ENCODE data around the gene KEAP1.

- TF ChIP-seq EP300 (IDR thresholded peaks at IDR 0.05; ENCODE audit: low read length) (no peak), MAZ (CRISPR knock-in tag; conservative IDR thresholded peaks at IDR 0.05 in 1 of 2, IDR thresholded peaks at IDR 0.05 in 1 of 2) (no peak), ZNF217 (CRISPR knock-in tag; IDR thresholded peaks at IDR 0.05) (no peak), ZNF174 (CRISPR knock-in tag; IDR thresholded peaks at IDR 0.05) (no peak), CEBPB (tag; IDR thresholded peaks at IDR 0.05) (no peak), NUFIP1 (IDR thresholded peaks at IDR 0.05; ENCODE audit: partially characterized antibody) (no peak), SP1 (CRISPR knock-in tag; IDR thresholded peaks at IDR 0.05) (no peak), ESRRB (CRISPR knock-in tag; IDR thresholded peaks at IDR 0.05; ENCODE audit: borderline replicate concordance) (no peak), SMAD1 (IDR thresholded peaks at IDR 0.05; ENCODE audit: low read depth, low read length, partially characterized antibody) (no peak), ZNF785 (CRISPR knock-in tag; IDR thresholded peaks at IDR 0.05) (no peak)
- TF ChIP-seq, protein P1, sequence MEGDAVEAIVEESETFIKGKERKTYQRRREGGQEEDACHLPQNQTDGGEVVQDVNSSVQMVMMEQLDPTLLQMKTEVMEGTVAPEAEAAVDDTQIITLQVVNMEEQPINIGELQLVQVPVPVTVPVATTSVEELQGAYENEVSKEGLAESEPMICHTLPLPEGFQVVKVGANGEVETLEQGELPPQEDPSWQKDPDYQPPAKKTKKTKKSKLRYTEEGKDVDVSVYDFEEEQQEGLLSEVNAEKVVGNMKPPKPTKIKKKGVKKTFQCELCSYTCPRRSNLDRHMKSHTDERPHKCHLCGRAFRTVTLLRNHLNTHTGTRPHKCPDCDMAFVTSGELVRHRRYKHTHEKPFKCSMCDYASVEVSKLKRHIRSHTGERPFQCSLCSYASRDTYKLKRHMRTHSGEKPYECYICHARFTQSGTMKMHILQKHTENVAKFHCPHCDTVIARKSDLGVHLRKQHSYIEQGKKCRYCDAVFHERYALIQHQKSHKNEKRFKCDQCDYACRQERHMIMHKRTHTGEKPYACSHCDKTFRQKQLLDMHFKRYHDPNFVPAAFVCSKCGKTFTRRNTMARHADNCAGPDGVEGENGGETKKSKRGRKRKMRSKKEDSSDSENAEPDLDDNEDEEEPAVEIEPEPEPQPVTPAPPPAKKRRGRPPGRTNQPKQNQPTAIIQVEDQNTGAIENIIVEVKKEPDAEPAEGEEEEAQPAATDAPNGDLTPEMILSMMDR (IDR thresholded peaks at IDR 0.05 in 2 of 3, conservative IDR thresholded peaks at IDR 0.05 in 1 of 3; ENCODE audit: insufficient read depth in 2 of 3, low read depth in 1 of 3, low read length in 3 of 3): no peak
Observed at GRCh38 chr19:10549733-10550132, 46.6 kb upstream of the KEAP1 start.

Measured in K562 (cell line).